Panc1 (cell line): ENCODE results near the gene TAGLN. TPM values are rescaled to one million over a fixed set of nuclear protein-coding genes. Genes with fewer than 3 reads are reported as not detected.

ENCODE experiments used
- ATAC-seq: fragments of 200-7000 bp; cut with Tn5 transposase; 2 replicates; pipeline ENCODE4 v1.9.1; 2020; ENCODE audit warnings: mild to moderate bottlenecking, moderate library complexity
- BruUV-seq: library from RNA; stranded (reverse); fragments of 400-500 nt; replicated peaks from 2 replicates; lab custom pipeline; 2021; lab: Mats Ljungman, UMichigan
- CTCF ChIA-PET: fragments of 300-600 bp; sonication (Branson Sonifier 250); formaldehyde crosslinking; loops from one replicate; lab custom pipeline; 2022; ENCODE audit warnings: antibody characterized with exemption; lab: Charles Lee
- POLR2A ChIA-PET: fragments of 300-600 bp; sonication (Branson Sonifier 250); formaldehyde crosslinking; loops from one replicate; lab custom pipeline; 2022; ENCODE audit warnings: antibody characterized with exemption; lab: Charles Lee
- DNase-seq: peaks from one replicate; pipeline ENCODE4 v3.0.0-alpha.2; 2010; ENCODE audit warnings: low read depth, low spot score
- H3K27ac ChIP-seq: 2 replicates; pipeline ENCODE4 v1.5.1; 2011; ENCODE audit warnings: mild to moderate bottlenecking, low read length, inconsistent platforms
- H3K27me3 ChIP-seq: fragments of 200-500 bp; sonication (Bioruptor generic); 2 replicates; pipeline ENCODE4 v1.6.0; 2014; ENCODE audit warnings: low read length, inconsistent platforms; ENCODE audit not compliant: control insufficient read depth, insufficient read depth
- H3K36me3 ChIP-seq: fragments of 200-500 bp; sonication (Bioruptor generic); 2 replicates; pipeline ENCODE4 v1.5.1; 2014; ENCODE audit warnings: inconsistent platforms, mild to moderate bottlenecking, low read length, moderate library complexity; ENCODE audit not compliant: control insufficient read depth, insufficient read depth
- H3K4me1 ChIP-seq: 2 replicates; pipeline ENCODE4 v1.5.1; 2011; ENCODE audit warnings: inconsistent platforms, mild to moderate bottlenecking, low read length, moderate library complexity; ENCODE audit not compliant: control insufficient read depth, insufficient read depth
- H3K4me3 ChIP-seq, 2 experiments: 2 replicates each; pipeline ENCODE4 v1.5.1; 2011 to 2012; ENCODE audit warnings: low read depth in 2 of 2, low read length in 2 of 2, mild to moderate bottlenecking in 2 of 2, inconsistent platforms in 1 of 2, moderate library complexity in 1 of 2
- H3K9me3 ChIP-seq: fragments of 200-500 bp; sonication (Bioruptor generic); 2 replicates; pipeline ENCODE4 v1.5.1; 2014; ENCODE audit warnings: low read depth, mild to moderate bottlenecking, inconsistent platforms, low read length, moderate library complexity; ENCODE audit not compliant: control insufficient read depth, insufficient read depth
- POLR2AphosphoS5 ChIP-seq: IDR thresholded peaks from 2 replicates; pipeline ENCODE4 v1.6.1; 2012; ENCODE audit warnings: mild to moderate bottlenecking, low read depth, low read length, moderate library complexity
- SIN3A ChIP-seq: IDR thresholded peaks from 2 replicates; pipeline ENCODE4 v1.6.1; 2012; ENCODE audit warnings: low read depth, mild to moderate bottlenecking, low read length, moderate library complexity, borderline replicate concordance; ENCODE audit not compliant: insufficient read depth
- TCF7L2 ChIP-seq: IDR thresholded peaks from 2 replicates; pipeline ENCODE4 v1.6.1; 2011; ENCODE audit warnings: mild to moderate bottlenecking, low read depth, low read length, inconsistent platforms
- in situ Hi-C: cut with HindIII; loops from 2 replicates; pipeline ENCODE4 v1.10.0; 2016; ENCODE audit warnings: low sequenced_read_pairs, low pct_unique_long_range_greater_than_20kb
- intact Hi-C: fragments of 100-400 bp; cut with micrococcal nuclease; formaldehyde crosslinking; loops from one replicate; pipeline ENCODE4 v1.10.0; 2022; ENCODE audit not compliant: unreplicated experiment
- total RNA-seq: library from RNA; stranded (reverse); gene quantifications from one replicate; pipeline ENCODE4 v1.2.1, GENCODE V29; 2021; ENCODE audit not compliant: unreplicated experiment
- TF ChIP-seq, protein P1 (sequence below), 2 experiments: IDR thresholded peaks; 2 replicates each; pipeline ENCODE4 v1.6.1; 2011 to 2012; ENCODE audit warnings: low read depth in 2 of 2, control low read depth in 1 of 2, low read length in 1 of 2, mild to moderate bottlenecking in 1 of 2, moderate library complexity in 1 of 2; ENCODE audit not compliant: insufficient read depth in 1 of 2
- TF ChIP-seq, protein P2 (sequence below): fragments of 450-650 bp; IDR thresholded peaks from 2 replicates; pipeline ENCODE4 v1.5.1; 2017; ENCODE audit warnings: mild to moderate bottlenecking

The TAGLN gene
- total RNA-seq, 1 experiment from 2014 or later = 6.4 TPM

DNA sequence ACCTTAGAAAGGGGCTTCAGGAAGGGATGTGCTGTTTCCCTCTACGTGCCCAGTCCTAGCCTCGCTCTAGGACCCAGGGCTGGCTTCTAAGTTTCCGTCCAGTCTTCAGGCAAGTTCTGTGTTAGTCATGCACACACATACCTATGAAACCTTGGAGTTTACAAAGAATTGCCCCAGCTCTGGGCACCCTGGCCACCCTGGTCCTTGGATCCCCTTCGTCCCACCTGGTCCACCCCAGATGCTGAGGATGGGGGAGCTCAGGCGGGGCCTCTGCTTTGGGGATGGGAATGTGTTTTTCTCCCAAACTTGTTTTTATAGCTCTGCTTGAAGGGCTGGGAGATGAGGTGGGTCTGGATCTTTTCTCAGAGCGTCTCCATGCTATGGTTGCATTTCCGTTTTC, 2.2 kb upstream of the TAGLN start:
- no TSS peak for BruUV-seq
- TF ChIP-seq SIN3A = no peak
- TF ChIP-seq, protein P1, sequence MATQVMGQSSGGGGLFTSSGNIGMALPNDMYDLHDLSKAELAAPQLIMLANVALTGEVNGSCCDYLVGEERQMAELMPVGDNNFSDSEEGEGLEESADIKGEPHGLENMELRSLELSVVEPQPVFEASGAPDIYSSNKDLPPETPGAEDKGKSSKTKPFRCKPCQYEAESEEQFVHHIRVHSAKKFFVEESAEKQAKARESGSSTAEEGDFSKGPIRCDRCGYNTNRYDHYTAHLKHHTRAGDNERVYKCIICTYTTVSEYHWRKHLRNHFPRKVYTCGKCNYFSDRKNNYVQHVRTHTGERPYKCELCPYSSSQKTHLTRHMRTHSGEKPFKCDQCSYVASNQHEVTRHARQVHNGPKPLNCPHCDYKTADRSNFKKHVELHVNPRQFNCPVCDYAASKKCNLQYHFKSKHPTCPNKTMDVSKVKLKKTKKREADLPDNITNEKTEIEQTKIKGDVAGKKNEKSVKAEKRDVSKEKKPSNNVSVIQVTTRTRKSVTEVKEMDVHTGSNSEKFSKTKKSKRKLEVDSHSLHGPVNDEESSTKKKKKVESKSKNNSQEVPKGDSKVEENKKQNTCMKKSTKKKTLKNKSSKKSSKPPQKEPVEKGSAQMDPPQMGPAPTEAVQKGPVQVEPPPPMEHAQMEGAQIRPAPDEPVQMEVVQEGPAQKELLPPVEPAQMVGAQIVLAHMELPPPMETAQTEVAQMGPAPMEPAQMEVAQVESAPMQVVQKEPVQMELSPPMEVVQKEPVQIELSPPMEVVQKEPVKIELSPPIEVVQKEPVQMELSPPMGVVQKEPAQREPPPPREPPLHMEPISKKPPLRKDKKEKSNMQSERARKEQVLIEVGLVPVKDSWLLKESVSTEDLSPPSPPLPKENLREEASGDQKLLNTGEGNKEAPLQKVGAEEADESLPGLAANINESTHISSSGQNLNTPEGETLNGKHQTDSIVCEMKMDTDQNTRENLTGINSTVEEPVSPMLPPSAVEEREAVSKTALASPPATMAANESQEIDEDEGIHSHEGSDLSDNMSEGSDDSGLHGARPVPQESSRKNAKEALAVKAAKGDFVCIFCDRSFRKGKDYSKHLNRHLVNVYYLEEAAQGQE (IDR thresholded peaks at IDR 0.05; ENCODE audit: insufficient read depth in 1 of 2, low read depth in 2 of 2, low read length in 1 of 2) = no peak
- Histone ChIP-seq H3K36me3 (no peaks in the 10 kb centered on the region), H3K9me3 (no peaks in the 10 kb centered on the region), H3K4me3 (no peak overlapping the region), H3K4me1 (peaks cover 6% of the 10 kb centered on the region), H3K27ac (no peak overlapping the region), H3K27me3 (no peaks in the 10 kb centered on the region)
- intact Hi-C loops (no loop called here), in situ Hi-C loops (no loop called here)
- DNase-seq = no peak
- ChIA-PET CTCF (interaction anchor here (0.6 kb wide), 1 partner anchor 50 kb away, joined by 4 read pairs; no protein-coding TSS in a partner anchor), POLR2A (no interaction called here)
- no peak for ATAC-seq

DNA sequence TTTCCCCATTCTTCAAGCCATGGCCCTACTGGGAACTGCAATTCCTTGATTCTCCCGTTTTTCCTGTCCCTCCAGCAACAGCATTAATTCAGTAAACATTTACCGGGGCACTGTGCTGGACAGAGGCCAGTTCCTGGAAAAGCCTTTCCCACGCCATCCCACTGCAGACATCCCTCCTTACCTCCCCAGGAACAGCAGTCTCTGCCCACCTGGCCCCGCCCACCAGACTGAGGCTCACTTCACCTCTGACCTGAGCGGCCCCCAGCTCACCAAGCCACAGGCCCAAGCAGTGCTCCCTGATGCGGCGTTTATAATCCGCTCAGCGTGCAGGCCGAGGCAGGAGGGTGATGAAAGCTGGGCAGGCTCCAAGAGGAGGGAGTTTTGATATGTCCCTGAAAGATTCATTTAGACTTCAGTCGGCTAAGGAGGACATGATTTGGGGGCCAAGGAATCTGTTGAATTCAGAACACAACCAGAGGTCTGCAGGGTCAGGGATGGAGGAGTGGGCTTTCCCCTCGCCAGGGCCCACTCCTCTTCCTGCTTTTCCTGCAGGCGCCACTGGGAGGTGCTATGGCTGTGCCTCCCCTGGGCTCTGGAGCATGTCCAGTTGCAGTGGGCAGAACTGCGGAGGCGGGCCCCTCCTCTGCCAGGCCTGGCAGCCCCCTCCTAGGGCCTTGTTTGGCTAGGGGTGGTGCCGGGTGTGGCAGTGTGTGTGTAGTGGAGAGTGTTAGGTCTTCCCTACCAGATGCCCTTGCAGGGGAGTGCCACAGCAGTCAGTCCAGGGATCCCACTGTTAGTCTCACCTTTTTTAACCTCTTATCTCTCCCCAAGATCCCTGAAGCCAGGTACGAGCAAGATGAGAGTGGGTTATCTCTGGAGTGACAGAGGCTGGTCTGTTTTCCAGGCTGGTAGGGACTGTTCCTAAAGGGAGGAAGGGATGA, 1.4 kb upstream of the TAGLN start:
- ChIA-PET POLR2A (no interaction called here), CTCF (no interaction called here)
- BruUV-seq = no TSS peak
- in situ Hi-C loops (no loop called here), intact Hi-C loops (no loop called here)
- DNase-seq (no peak), ATAC-seq (no peak)
- no peaks in the 10 kb centered on the region for H3K9me3 ChIP-seq
- H3K4me3 ChIP-seq = no peak overlapping the region
- H3K4me1 ChIP-seq = peaks cover 6% of the 10 kb centered on the region
- no peaks in the 10 kb centered on the region for H3K27me3 ChIP-seq
- no peak overlapping the region for H3K27ac ChIP-seq
- no peak for TF ChIP-seq TCF7L2
- TF ChIP-seq, protein P1 (IDR thresholded peaks at IDR 0.05; ENCODE audit: insufficient read depth in 1 of 2, low read depth in 2 of 2, low read length in 1 of 2) = no peak
- TF ChIP-seq SIN3A = no peak
- no peak for TF ChIP-seq POLR2AphosphoS5
- TF ChIP-seq, protein P2, sequence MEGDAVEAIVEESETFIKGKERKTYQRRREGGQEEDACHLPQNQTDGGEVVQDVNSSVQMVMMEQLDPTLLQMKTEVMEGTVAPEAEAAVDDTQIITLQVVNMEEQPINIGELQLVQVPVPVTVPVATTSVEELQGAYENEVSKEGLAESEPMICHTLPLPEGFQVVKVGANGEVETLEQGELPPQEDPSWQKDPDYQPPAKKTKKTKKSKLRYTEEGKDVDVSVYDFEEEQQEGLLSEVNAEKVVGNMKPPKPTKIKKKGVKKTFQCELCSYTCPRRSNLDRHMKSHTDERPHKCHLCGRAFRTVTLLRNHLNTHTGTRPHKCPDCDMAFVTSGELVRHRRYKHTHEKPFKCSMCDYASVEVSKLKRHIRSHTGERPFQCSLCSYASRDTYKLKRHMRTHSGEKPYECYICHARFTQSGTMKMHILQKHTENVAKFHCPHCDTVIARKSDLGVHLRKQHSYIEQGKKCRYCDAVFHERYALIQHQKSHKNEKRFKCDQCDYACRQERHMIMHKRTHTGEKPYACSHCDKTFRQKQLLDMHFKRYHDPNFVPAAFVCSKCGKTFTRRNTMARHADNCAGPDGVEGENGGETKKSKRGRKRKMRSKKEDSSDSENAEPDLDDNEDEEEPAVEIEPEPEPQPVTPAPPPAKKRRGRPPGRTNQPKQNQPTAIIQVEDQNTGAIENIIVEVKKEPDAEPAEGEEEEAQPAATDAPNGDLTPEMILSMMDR = no peak; the same call in 1 of the 2 replicates
- no peaks in the 10 kb centered on the region for H3K36me3 ChIP-seq
